OCI-LY1 (cell line): Measurements from ENCODE around the gene ANKMY1.
"Not testable (repeated sequence)": the region's sequence is repeated elsewhere in the genome, so short reads cannot be mapped to it uniquely, and the experiment has no call there.

Experiments used
- EZH2 ChIP-seq: fragments of 200-600 bp; sonication (generic), shearing (Covaris generic); IDR thresholded peaks from 2 replicates; pipeline ENCODE4 v1.8.0; 2017; ENCODE audit warnings: borderline replicate concordance, mixed run types, mild to moderate bottlenecking, antibody characterized with exemption, low read length, moderate library complexity, mixed read lengths
- TF ChIP-seq, protein P1 (sequence below): fragments of 200-600 bp; sonication (generic), shearing (Covaris generic); IDR thresholded peaks from 2 replicates; pipeline ENCODE4 v1.5.1; 2017; ENCODE audit warnings: mild to moderate bottlenecking, antibody characterized with exemption, low read length, moderate library complexity, mixed read lengths

DNA sequence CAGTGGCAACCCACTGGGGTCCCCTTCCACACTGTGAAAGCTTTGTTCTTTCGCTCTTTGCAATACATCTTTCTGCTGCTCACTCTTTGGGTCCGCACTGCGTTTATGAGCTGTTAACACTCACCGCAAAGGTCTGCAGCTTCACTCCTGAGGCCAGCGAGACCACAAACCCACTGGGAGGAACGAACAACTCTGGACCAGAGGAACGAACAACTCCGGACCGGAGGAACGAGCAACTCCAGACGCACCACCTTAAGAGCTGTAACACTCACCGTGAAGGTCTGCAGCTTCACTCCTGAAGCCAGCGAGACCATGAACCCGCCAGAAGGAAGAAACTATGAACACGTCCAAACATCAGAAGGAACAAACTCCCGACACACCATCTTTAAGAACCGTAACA lies 18.7 kb downstream of the ANKMY1 start:
- not testable (repeated sequence) for TF ChIP-seq EZH2
- TF ChIP-seq, protein P1, sequence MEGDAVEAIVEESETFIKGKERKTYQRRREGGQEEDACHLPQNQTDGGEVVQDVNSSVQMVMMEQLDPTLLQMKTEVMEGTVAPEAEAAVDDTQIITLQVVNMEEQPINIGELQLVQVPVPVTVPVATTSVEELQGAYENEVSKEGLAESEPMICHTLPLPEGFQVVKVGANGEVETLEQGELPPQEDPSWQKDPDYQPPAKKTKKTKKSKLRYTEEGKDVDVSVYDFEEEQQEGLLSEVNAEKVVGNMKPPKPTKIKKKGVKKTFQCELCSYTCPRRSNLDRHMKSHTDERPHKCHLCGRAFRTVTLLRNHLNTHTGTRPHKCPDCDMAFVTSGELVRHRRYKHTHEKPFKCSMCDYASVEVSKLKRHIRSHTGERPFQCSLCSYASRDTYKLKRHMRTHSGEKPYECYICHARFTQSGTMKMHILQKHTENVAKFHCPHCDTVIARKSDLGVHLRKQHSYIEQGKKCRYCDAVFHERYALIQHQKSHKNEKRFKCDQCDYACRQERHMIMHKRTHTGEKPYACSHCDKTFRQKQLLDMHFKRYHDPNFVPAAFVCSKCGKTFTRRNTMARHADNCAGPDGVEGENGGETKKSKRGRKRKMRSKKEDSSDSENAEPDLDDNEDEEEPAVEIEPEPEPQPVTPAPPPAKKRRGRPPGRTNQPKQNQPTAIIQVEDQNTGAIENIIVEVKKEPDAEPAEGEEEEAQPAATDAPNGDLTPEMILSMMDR = not testable (repeated sequence)
